GM19455 (cell line): ENCODE measurements around the gene FOXJ2.
"Not testable (repeated sequence)": the region's sequence is repeated elsewhere in the genome, so short reads cannot be mapped to it uniquely, and the experiment has no call there.

ENCODE experiments used
- ATAC-seq: cut with Tn5 transposase; IDR thresholded peaks from one replicate; pipeline ENCODE4 v1.9.1; 2021; ENCODE audit not compliant: unreplicated experiment

FOXJ2 gene

GRCh38 chr12:8028267-8028666 lies 4.2 kb upstream of the FOXJ2 start:
- ATAC-seq, result no peak

GRCh38 chr12:8030189-8030588 lies 2.3 kb upstream of the FOXJ2 start:
- no peak for ATAC-seq

GRCh38 chr12:8031017-8031416 lies 1.5 kb upstream of the FOXJ2 start:
- not testable (repeated sequence) for ATAC-seq

DNA sequence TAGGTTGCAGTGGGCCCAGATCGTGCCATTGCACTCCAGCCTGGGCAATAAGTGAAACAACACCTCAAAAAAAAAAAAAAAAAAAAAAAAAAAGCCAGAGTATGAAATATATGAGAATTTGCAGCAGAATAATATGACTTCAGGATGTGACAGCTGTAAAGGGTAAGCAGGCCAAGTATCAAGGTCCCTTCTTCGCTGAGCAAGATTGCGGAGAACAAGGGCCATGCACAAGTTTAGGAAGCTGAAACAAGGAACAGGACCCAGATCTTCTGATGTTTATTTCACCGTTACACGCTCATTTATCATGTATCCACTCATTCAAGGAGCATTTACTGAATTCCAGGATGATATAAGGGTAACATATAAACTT lies 659 bp upstream of the FOXJ2 start:
- no peak for ATAC-seq

DNA sequence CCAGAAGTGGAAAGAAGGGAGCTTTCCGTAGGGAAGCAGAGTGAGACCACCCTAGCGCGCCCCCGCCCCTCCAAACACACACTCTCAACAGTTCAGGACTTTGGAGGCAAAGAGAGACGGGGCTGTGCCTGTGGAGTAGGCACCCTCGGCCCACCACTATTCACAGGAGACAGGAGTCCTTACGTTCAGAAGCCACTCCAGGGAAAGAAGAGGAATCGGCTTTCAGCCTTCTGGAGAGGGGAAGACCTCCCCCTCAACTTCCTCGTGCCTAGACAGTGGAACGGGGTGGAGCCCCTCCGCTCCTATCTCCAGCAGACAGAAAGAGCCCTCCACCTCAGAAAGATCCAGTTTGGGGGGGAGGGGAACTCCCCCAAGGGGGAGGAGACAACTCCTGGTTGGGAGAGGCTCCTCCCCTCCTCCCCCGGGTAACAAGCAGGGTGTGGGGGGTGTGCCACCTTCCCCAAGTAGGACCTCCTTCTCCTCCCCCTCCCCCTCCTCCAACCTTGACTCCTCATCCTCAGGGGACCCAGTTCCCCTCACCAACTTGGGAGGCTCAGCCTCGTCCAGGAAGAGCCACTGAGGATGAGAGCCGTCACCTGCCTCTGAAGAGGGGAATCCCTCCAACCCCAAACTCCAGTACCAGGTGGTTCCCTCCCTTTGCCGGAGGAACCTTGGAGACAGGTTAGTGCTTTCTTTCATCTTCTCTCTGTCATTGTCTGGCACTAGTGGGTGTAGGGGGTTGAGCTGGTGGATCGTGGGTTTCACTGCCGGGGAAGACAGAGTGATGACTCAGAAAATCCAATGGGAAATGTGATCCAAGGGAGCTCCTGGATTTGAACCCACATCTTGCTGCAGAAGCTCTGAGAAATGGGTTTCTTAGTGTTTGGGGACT lies 883 bp downstream of the FOXJ2 start:
- ATAC-seq, result peak; percentile 26

GRCh38 chr12:8034802-8035201 lies 2.3 kb downstream of the FOXJ2 start:
- no peak for ATAC-seq

DNA sequence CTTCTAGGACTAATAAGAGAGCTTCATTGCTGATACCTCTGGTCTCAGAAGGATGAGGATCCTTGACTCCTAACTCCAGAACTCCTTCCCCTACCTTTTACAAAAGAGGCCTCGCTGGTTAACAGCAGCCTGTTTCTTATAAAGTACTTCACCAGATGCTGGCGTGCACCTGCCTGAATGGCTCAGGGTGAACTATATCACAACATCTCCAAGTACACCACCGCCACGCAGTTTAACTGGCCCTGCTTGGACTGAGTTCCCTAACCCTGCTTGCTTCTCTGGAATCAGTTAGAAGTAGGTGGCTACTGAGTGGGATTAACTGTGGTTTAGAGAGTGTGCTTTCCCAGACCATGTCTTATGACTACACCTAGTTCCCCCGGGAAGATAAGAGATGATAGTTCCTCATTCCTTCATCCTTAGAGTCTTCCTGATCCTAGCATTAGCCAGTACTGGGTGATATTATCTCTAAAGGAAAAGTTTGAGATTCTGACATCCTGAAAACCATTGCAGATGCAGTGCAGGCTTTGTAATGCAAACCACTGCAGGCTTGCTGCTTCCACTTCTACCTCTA lies 3.0 kb downstream of the FOXJ2 start:
- no peak for ATAC-seq

DNA sequence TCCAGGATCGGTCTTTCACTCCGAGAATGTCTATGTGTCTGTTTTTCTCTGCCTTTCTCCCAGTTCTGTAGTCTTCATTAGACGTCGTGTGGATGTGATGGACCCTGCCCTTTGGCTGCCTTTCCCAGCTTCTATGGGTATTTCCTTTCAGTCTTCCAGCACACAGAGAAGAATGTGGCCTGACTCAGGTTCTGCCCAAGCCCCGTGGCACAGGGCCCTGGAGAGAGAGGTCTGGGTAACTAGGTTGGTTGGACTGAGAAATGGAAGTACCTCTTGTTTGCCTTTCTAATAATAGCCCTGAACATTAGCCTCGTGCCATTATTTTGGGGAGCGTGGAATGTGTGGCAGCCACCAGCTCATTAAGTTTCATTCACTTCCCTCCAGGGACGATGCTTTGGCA lies 3.8 kb downstream of the FOXJ2 start:
- no peak for ATAC-seq

DNA sequence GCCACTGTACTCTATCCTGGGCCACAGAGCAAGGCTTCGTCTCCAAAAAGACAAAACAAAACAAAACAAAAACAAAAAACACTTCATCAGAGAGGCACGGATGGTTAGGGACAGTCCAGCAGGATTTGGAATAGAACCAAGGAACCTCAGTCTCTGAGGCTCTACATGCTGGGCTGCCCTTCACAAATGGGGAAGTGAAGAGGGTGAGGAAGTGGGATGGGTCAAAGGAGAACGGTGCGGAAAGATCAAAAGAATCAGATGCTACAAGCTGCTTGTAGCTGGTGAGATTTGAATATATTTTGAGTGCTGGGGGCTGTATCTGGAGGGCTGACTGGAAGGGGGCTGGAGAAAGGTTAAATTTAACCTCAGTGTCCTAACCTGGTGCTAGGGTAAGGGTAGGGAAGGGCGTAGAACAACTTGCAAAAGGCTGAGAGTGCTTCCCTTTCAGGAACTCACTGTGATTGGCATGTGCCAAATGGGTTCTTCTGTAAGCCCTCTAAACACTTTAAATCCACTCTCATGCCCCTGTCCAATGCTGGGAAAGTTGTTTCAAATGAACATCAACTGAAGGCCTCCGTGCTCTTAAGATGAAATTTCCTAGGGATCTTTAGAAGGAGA lies 4.6 kb downstream of the FOXJ2 start:
- ATAC-seq, result no peak

GRCh38 chr12:8037947-8038346 lies 5.4 kb downstream of the FOXJ2 start:
- no peak for ATAC-seq

DNA sequence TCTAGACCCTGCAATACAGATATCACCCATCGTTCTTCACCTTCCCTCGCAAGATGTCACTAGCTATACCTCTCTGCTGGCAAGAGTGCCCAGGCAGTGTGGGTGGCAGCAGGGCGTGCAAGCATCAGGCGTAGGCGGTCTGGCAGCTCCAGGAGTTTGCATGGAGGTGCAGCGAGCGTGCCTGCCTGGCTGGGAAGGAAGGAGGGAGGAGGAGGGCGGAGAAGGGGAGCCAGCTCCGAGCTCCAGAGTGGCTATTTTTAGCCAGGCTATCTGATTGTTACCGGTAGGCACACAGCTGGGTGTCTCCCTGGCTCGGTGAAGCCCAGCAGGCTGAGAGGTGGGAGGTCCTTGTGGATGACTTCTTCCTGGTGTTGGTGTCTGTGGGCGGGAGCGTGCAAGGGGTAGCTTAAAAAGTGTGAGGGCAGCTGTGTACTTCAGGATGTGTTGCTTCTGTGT lies 6.2 kb downstream of the FOXJ2 start:
- ATAC-seq, result no peak

GRCh38 chr12:8040791-8041190 lies 8.3 kb downstream of the FOXJ2 start:
- no peak for ATAC-seq

- no peak for ATAC-seq
These were observed 13.7 kb downstream of the FOXJ2 start for GRCh38 chr12:8045952-8046944.

DNA sequence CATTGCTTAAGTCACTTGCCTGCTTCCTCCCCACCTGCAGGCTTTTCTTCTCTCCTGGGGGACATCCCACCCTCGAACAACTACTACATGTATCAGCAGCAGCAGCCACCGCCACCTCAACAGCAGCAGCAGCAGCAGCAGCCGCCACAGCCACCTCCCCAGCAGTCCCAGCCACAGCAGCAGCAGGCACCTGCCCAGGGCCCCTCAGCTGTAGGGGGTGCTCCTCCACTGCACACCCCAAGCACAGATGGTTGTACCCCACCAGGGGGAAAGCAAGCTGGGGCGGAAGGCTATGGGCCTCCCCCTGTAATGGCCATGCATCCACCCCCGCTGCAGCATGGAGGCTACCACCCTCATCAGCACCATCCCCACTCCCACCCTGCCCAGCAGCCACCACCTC lies 15.3 kb downstream of the FOXJ2 start:
- no peak for ATAC-seq

DNA sequence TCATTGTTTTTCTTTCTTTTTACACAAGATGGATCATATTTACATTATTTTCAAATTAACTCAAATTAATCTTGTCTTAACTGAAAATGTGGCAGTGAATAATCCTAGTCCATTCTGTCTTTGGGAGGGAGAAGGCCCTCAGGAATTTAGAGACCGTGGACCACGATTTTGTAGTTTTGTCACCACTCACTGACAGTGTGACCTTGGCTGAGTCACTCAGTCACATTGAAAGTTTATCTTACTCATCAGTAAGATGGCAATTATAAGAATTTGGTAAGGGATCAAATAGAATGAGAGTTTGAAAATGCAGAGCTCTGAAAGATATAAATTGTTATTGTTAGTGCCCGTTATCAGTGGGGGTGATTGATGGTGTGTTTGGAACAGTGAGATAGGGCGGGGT lies 16.4 kb downstream of the FOXJ2 start:
- ATAC-seq, result no peak

DNA sequence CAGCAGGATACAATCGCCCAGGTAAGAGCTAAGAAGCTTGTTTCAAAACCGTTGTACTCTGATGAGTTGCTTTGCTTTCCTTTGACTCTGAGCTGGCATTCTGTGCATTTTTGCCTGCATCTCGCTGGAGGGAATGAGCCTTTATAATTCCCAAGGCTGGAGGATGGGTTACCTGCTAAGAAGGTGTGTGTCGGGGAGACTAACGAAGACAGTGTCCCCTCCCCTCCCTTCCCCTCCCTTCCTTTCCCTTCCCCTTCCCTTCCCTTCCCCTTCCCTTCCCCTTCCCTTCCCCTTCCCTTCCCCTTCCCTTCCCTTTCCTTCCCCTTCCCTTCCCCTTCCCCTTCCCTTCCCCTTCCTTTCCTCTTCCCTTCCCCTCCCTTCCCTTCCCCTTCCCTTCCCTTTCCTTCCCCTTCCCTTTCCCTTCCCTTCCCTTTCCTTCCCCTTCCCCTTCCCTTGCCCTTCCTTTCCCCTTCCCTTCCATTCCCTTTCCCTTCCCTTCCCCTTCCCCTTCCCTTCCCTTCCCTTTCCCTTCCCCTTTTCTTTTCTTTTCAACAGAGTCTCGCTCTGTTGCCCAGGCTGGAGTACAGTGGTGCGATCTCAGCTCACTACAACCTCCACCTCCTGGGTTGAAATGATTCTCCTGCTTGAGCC lies 18.2 kb downstream of the FOXJ2 start:
- ATAC-seq, result no peak

DNA sequence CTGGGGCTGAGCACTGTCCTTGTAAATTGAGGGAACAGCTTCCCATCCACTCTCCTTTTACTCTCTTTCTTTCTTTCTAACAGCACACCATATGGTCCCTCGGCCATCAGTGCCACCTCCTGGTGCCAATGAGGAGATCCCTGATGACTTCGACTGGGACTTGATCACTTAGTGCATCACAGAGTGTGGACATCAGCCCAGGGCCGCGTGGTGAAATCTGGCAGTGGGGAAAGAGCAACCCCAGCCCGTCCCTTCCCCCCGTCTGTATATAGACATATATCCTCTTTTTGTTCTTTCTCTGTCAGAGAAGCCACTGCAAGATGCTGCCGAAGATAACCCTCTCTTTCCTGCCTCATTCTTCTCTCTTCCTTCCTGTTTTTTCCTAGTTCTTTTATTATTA lies 20.2 kb downstream of the FOXJ2 start:
- no peak for ATAC-seq

DNA sequence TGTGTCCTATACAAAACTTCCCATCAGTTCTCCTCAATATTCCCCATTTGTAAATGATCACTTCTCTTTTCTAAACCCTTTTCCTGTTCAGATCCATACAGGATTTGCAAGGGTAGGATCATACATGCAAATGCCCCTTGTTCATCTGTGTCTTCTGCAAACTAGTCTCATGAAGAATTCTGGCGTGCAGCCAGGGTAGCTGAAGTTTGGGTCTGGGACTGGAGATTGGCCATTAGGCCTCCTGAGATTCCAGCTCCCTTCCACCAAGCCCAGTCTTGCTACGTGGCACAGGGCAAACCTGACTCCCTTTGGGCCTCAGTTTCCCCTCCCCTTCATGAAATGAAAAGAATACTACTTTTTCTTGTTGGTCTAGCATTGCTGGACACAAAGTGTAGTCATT lies 22.3 kb downstream of the FOXJ2 start:
- no peak for ATAC-seq

GRCh38 chr12:8057306-8057705 lies 24.8 kb downstream of the FOXJ2 start:
- ATAC-seq, result no peak

GRCh38 chr12:8057839-8058238 lies 25.3 kb downstream of the FOXJ2 start:
- no peak for ATAC-seq

DNA sequence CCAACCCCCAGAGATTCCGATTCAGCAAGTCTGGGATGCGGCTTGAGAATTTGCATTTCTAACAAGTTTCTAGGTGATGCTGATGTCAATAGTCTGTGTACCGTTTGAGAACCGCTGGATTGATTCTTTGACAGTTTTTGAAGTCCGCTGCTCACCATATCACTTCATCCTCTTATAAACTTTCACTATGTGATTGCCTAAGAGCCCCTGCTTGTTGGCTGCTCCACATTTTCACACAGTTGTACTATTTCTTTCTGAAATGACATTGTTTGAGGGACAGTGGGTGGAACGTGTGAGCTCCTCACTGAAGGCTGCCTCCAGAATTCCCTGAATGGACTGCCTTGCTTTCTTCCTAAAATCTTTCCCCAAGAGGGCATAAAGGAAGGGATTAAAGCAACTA lies 26.0 kb downstream of the FOXJ2 start:
- no peak for ATAC-seq
